ENCODE measurements around the gene ZSCAN2.
A peak's percentile ranks its signal among the peaks of the same experiment; 100 is the strongest.
"Not testable (repeated sequence)": the region's sequence is repeated elsewhere in the genome, so short reads cannot be mapped to it uniquely, and the experiment has no call there.

The ZSCAN2 gene

GRCh38 chr15:84599906-84600305 lies 903 bp upstream of the ZSCAN2 start:
- no peak for DNase-seq

GRCh38 chr15:84600331-84600686 lies 500 bp upstream of the ZSCAN2 start:
- peak; percentile 12 for DNase-seq

GRCh38 chr15:84601555-84601838 lies 688 bp downstream of the ZSCAN2 start:
- DNase-seq, result no peak

GRCh38 chr15:84603630-84604379 lies 3.0 kb downstream of the ZSCAN2 start:
- DNase-seq, result no peak

GRCh38 chr15:84604826-84605553 lies 4.2 kb downstream of the ZSCAN2 start:
- no peak for DNase-seq

GRCh38 chr15:84605554-84605882 lies 4.7 kb downstream of the ZSCAN2 start:
- no peak for DNase-seq

- DNase-seq, result no peak
Observed at GRCh38 chr15:84606653-84607120, 5.9 kb downstream of the ZSCAN2 start.

GRCh38 chr15:84608707-84609284 lies 8.0 kb downstream of the ZSCAN2 start:
- no peak for DNase-seq

- no peak for DNase-seq
Observed at GRCh38 chr15:84609818-84610525, 9.2 kb downstream of the ZSCAN2 start.

- DNase-seq, result no peak
Observed at GRCh38 chr15:84611631-84612030, 10.8 kb downstream of the ZSCAN2 start.

GRCh38 chr15:84616235-84616634 lies 15.4 kb downstream of the ZSCAN2 start:
- no peak for DNase-seq

GRCh38 chr15:84620626-84621025 lies 19.8 kb downstream of the ZSCAN2 start:
- DNase-seq, result no peak

GRCh38 chr15:84621358-84621979 lies 20.7 kb downstream of the ZSCAN2 start:
- DNase-seq, result no peak

GRCh38 chr15:84624359-84624758 lies 23.6 kb downstream of the ZSCAN2 start:
- no peak for DNase-seq

GRCh38 chr15:84625123-84625522 lies 24.3 kb downstream of the ZSCAN2 start:
- no peak for DNase-seq

- DNase-seq, result no peak
Observed at GRCh38 chr15:84629033-84629432, 28.2 kb downstream of the ZSCAN2 start.

- DNase-seq, result no peak
Observed at GRCh38 chr15:84631706-84632272, 31.0 kb downstream of the ZSCAN2 start.

GRCh38 chr15:84633311-84634227 lies 32.8 kb downstream of the ZSCAN2 start:
- no peak for DNase-seq

GRCh38 chr15:84634228-84634837 lies 33.5 kb downstream of the ZSCAN2 start:
- DNase-seq, result no peak

- DNase-seq, result no peak
Observed at GRCh38 chr15:84638103-84638502, 37.3 kb downstream of the ZSCAN2 start.

GRCh38 chr15:84641871-84642270 lies 41.1 kb downstream of the ZSCAN2 start:
- not testable (repeated sequence) for DNase-seq
